Measurements from ENCODE around the gene MPZL2.

The MPZL2 gene

GRCh38 chr11:118240999-118241763, 22.9 kb downstream of the MPZL2 start:
- TF ChIP-seq, protein P1, sequence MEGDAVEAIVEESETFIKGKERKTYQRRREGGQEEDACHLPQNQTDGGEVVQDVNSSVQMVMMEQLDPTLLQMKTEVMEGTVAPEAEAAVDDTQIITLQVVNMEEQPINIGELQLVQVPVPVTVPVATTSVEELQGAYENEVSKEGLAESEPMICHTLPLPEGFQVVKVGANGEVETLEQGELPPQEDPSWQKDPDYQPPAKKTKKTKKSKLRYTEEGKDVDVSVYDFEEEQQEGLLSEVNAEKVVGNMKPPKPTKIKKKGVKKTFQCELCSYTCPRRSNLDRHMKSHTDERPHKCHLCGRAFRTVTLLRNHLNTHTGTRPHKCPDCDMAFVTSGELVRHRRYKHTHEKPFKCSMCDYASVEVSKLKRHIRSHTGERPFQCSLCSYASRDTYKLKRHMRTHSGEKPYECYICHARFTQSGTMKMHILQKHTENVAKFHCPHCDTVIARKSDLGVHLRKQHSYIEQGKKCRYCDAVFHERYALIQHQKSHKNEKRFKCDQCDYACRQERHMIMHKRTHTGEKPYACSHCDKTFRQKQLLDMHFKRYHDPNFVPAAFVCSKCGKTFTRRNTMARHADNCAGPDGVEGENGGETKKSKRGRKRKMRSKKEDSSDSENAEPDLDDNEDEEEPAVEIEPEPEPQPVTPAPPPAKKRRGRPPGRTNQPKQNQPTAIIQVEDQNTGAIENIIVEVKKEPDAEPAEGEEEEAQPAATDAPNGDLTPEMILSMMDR (IDR thresholded peaks at IDR 0.05; ENCODE audit: low read depth, low read length, missing control alignments), result no peak
- in situ Hi-C loops (cut with HindIII; ENCODE audit: low sequenced_read_pairs), result loop anchor here (5.0 kb wide), 1 partner anchor 94 kb away; no protein-coding TSS in a partner anchor
- no peak overlapping the region for H3K4me3 ChIP-seq (ENCODE audit: low read depth, low read length)
- DNase-seq (ENCODE audit: low read depth), result no peak

DNA sequence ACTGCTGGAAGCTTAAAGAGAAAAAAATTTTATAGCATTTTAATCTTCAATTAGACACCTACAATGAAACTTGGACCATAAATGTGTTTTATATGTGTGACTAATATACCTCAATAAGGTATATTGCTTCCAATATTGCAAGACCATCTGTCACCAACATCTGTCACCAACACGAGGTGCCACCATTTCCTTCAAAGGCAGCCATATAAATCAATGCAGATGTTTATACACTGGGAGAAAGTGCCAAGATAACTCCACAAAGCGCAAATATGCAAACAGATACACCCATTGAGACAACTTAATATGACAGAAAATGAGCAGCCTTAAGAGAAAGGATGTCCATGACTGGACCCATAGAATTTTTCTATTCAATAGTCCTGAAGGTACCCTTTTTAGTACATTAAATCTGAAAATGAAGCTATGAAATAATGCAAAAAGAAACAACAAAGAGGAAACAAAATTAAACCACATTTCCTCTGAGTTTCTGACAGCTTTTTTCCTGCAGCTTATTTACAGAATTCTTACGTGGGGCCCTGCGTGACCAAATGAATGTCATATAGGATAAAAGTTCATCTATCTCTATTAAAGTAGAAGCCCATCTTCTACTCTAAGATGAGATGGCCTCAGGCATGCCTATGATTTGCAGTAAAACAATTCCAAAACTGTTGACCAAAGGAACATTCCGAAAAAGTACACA, 24.4 kb downstream of the MPZL2 start:
- TF ChIP-seq, protein P1 (IDR thresholded peaks at IDR 0.05; ENCODE audit: low read depth, low read length, missing control alignments), result no peak
- no peak for DNase-seq (ENCODE audit: low read depth)
- in situ Hi-C loops (cut with HindIII; ENCODE audit: low sequenced_read_pairs), result loop anchor here (5.0 kb wide), 1 partner anchor 92 kb away; no protein-coding TSS in a partner anchor
- H3K4me3 ChIP-seq (ENCODE audit: low read depth, low read length), result no peak overlapping the region

DNA sequence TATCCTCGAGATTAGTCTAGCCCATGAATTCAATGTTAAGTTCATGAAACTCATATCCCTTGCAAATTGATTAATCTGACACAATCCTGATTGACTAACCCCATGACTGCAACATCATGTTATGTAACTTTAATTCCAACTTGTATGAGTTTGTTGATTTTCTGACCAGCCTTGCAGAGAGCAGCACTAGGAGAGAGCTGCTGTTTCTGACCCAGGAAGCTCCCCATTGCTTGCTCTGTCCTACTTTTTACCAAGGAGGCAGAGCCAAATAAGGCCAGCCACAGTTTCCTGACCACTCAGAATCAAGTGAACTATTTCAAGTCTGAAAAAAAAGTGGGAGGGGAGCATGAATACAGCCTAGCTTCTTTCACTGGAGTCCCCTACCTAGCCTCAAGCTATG, 25.2 kb downstream of the MPZL2 start:
- H3K4me3 ChIP-seq (ENCODE audit: low read depth, low read length), result no peak overlapping the region
- no peak for DNase-seq (ENCODE audit: low read depth)
- in situ Hi-C loops (cut with HindIII; ENCODE audit: low sequenced_read_pairs), result no loop called here
- TF ChIP-seq, protein P1 (IDR thresholded peaks at IDR 0.05; ENCODE audit: low read depth, low read length, missing control alignments), result no peak

- in situ Hi-C loops (cut with HindIII; ENCODE audit: low sequenced_read_pairs), result no loop called here
- no peak overlapping the region for H3K4me3 ChIP-seq (ENCODE audit: low read depth, low read length)
- TF ChIP-seq, protein P1 (IDR thresholded peaks at IDR 0.05; ENCODE audit: low read depth, low read length, missing control alignments), result no peak
Measured at GRCh38 chr11:118238421-118238820, 25.7 kb downstream of the MPZL2 start.

GRCh38 chr11:118236170-118236569, 27.9 kb downstream of the MPZL2 start:
- in situ Hi-C loops (cut with HindIII; ENCODE audit: low sequenced_read_pairs), result no loop called here
- no peak overlapping the region for H3K4me3 ChIP-seq (ENCODE audit: low read depth, low read length)
- no peak for DNase-seq (ENCODE audit: low read depth)
- TF ChIP-seq, protein P1 (IDR thresholded peaks at IDR 0.05; ENCODE audit: low read depth, low read length, missing control alignments), result no peak

More at GRCh38 chr11:118238421-118238820, 25.7 kb downstream of the MPZL2 start:
- DNase-seq (ENCODE audit: low read depth), result no peak

- H3K4me3 ChIP-seq (ENCODE audit: low read depth, low read length), result no peak overlapping the region
- DNase-seq (ENCODE audit: low read depth), result no peak
- TF ChIP-seq, protein P1 (IDR thresholded peaks at IDR 0.05; ENCODE audit: low read depth, low read length, missing control alignments), result no peak
- in situ Hi-C loops (cut with HindIII; ENCODE audit: low sequenced_read_pairs), result no loop called here
Measured at GRCh38 chr11:118234833-118235232, 29.3 kb downstream of the MPZL2 start.
